ENCODE results near the gene PTPRD. TPM values are rescaled to one million over a fixed set of nuclear protein-coding genes. Genes with fewer than 3 reads are reported as not detected.

The PTPRD gene
- total and polyA plus RNA-seq, 9 of the 15 experiments (the other 6 are each of a cell fraction or from before 2014, with no cell fraction given), result 0.11 TPM; not detected in 8

DNA sequence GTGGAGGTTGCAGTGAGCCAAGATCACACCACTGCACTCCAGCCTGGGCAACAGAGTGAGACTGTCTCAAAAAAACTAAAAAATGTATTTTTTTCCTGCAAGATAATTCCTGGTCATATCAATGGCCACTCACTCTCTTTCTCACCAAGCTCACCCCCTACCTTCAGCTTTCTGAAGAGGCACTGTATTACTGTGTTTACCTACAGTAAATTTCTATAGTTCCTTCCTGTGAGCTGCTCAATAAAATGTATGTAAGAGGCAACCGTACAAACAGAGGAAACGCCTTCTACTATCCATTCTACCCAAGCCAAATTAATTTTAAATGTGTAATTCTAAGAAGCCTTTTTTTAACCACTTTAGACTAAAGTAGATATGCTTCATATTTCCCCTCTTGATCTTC lies 1883.9 kb downstream of the PTPRD start:
- DNase-seq (ENCODE audit: extremely low read depth in 1 of 4, low spot score in 3 of 4), result no peak
- 6% methylated on average over 2 of the region's 2 CpGs for WGBS (ENCODE audit: insufficient coverage, low coverage, missing lambda C conversion rate)
- Histone ChIP-seq H3K4me2 (ENCODE audit: insufficient read depth, low read length) (no peak overlapping the region), H3K79me2 (ENCODE audit: control insufficient read depth, insufficient read depth, low read length) (no peaks in the 10 kb centered on the region), H3K9me1 (ENCODE audit: control insufficient read depth, insufficient read depth, low read length) (no peaks in the 10 kb centered on the region), H3K4me3 (no peak overlapping the region), H2AFZ (ENCODE audit: low read depth, low read length) (no peak overlapping the region), H3K27ac (ENCODE audit: extremely low read depth, low read depth, low read length) (no peak overlapping the region), H4K20me1 (replicated peaks; ENCODE audit: control insufficient read depth, insufficient read depth, low read length) (no peaks in the 10 kb centered on the region), H3K9ac (ENCODE audit: insufficient read depth in 1 of 2, low read depth in 2 of 2, low read length in 2 of 2) (no peak overlapping the region), H3K36me3 (ENCODE audit: control insufficient read depth, insufficient read depth, low read length) (no peaks in the 10 kb centered on the region), H3K4me1 (replicated peaks in 1 of 2; ENCODE audit: control insufficient read depth in 2 of 2, insufficient read depth in 2 of 2, low read length in 2 of 2) (no peaks in the 10 kb centered on the region), H3K27me3 (ENCODE audit: control insufficient read depth in 2 of 2, insufficient read depth in 2 of 2, low read length in 2 of 2) (no peaks in the 10 kb centered on the region), H3K9me3 (replicated peaks; ENCODE audit: control insufficient read depth, insufficient read depth, low read depth, low read length) (no peaks in the 10 kb centered on the region)
- in situ Hi-C loops (cut with MboI) (no loop called here), intact Hi-C loops (cut with micrococcal nuclease) (no loop called here)
- no peak for ATAC-seq
- TF ChIP-seq TSC22D4 (tag; IDR thresholded peaks at IDR 0.05) (no peak), TRIM24 (IDR thresholded peaks at IDR 0.05) (no peak), TCF3 (CRISPR knock-in tag; IDR thresholded peaks at IDR 0.05) (no peak), SP1 (CRISPR knock-in tag; IDR thresholded peaks at IDR 0.05) (no peak), MCM3 (IDR thresholded peaks at IDR 0.05) (no peak), ELF4 (CRISPR knock-in tag; IDR thresholded peaks at IDR 0.05) (no peak), NEUROD1 (IDR thresholded peaks at IDR 0.05; ENCODE audit: borderline replicate concordance, low read depth, low read length, partially characterized antibody) (no peak), PTTG1 (tag; IDR thresholded peaks at IDR 0.05; ENCODE audit: low read depth) (no peak), ZNF589 (CRISPR knock-in tag; IDR thresholded peaks at IDR 0.05; ENCODE audit: low read depth) (no peak), YBX1 (IDR thresholded peaks at IDR 0.05) (no peak), EP400 (IDR thresholded peaks at IDR 0.05) (no peak)
- TF ChIP-seq, protein P1, sequence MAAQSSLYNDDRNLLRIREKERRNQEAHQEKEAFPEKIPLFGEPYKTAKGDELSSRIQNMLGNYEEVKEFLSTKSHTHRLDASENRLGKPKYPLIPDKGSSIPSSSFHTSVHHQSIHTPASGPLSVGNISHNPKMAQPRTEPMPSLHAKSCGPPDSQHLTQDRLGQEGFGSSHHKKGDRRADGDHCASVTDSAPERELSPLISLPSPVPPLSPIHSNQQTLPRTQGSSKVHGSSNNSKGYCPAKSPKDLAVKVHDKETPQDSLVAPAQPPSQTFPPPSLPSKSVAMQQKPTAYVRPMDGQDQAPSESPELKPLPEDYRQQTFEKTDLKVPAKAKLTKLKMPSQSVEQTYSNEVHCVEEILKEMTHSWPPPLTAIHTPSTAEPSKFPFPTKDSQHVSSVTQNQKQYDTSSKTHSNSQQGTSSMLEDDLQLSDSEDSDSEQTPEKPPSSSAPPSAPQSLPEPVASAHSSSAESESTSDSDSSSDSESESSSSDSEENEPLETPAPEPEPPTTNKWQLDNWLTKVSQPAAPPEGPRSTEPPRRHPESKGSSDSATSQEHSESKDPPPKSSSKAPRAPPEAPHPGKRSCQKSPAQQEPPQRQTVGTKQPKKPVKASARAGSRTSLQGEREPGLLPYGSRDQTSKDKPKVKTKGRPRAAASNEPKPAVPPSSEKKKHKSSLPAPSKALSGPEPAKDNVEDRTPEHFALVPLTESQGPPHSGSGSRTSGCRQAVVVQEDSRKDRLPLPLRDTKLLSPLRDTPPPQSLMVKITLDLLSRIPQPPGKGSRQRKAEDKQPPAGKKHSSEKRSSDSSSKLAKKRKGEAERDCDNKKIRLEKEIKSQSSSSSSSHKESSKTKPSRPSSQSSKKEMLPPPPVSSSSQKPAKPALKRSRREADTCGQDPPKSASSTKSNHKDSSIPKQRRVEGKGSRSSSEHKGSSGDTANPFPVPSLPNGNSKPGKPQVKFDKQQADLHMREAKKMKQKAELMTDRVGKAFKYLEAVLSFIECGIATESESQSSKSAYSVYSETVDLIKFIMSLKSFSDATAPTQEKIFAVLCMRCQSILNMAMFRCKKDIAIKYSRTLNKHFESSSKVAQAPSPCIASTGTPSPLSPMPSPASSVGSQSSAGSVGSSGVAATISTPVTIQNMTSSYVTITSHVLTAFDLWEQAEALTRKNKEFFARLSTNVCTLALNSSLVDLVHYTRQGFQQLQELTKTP (IDR thresholded peaks at IDR 0.05; ENCODE audit: low read depth in 1 of 2, partially characterized antibody in 2 of 2), result no peak
- TF ChIP-seq, protein P2, sequence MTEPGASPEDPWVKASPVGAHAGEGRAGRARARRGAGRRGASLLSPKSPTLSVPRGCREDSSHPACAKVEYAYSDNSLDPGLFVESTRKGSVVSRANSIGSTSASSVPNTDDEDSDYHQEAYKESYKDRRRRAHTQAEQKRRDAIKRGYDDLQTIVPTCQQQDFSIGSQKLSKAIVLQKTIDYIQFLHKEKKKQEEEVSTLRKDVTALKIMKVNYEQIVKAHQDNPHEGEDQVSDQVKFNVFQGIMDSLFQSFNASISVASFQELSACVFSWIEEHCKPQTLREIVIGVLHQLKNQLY (CRISPR knock-in tag; conservative IDR thresholded peaks at IDR 0.05), result no peak
- FAIRE-seq, result no peak
- CTCF ChIA-PET (ENCODE audit: low intra/inter-chr PET ratio), result no interaction called here
- no TSS peak for BruUV-seq (replicated peaks)
- POLR2A ChIA-PET, result no interaction called here
